Gastroesophageal sphincter (tissue), 3 donors: Measurements from ENCODE around the gene PRLR.

Source experiments
- EP300 ChIP-seq: sonication (generic); formaldehyde crosslinking; IDR thresholded peaks from one replicate; pipeline ENCODE4 v1.6.1; 2017; ENCODE audit warnings: antibody characterized with exemption, mild to moderate bottlenecking
- POLR2A ChIP-seq, 2 donors: fragments of 450-650 bp; IDR thresholded peaks; one replicate each; pipeline ENCODE4 v1.6.1; 2017; ENCODE audit warnings: antibody characterized with exemption in 2 of 2, mild to moderate bottlenecking in 2 of 2, moderate library complexity in 1 of 2
- POLR2AphosphoS5 ChIP-seq: sonication (generic); formaldehyde crosslinking; IDR thresholded peaks from one replicate; pipeline ENCODE4 v1.6.1; 2017; ENCODE audit warnings: antibody characterized with exemption
- TF ChIP-seq, protein P1 (sequence below), 4 experiments: fragments of 200-600 bp in 2 of 4; fragments of 450-650 bp in 2 of 4; sonication (generic) in 1 of 4; IDR thresholded peaks; one replicate each; pipeline ENCODE4 v1.5.1; 2017 to 2019; ENCODE audit warnings: antibody characterized with exemption in 4 of 4, mild to moderate bottlenecking in 2 of 4, moderate library complexity in 2 of 4

DNA sequence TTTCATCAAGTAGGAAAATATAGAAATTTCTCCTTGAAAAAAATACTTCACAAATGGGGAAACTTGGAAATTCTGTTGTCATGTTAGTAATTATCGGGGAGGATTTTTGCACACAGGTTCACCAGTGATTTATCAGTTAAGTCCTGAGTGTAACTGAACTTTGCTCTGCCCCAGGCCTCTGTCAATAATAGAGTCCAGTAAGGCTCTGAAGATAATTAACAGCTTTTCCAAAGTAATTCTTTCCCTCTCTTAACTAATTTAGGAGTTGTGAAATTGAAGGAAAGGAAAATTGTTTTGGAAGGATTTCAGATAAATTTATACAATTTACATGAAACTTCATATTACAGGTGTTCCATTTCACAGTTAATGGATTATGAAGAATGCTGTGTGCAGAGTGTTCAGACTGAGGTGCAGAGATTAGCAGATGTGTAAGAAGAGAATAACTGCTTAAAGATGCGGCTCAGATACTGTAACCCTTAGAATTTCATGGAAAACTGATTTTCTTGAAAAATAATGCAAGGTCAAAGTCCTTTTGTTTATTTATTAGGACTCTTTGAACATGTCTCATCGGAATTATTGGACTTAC lies 179.7 kb downstream of the PRLR start:
- TF ChIP-seq EP300 (no peak), POLR2AphosphoS5 (no peak), POLR2A (IDR thresholded peaks at IDR 0.05) (no peak)
- TF ChIP-seq, protein P1, sequence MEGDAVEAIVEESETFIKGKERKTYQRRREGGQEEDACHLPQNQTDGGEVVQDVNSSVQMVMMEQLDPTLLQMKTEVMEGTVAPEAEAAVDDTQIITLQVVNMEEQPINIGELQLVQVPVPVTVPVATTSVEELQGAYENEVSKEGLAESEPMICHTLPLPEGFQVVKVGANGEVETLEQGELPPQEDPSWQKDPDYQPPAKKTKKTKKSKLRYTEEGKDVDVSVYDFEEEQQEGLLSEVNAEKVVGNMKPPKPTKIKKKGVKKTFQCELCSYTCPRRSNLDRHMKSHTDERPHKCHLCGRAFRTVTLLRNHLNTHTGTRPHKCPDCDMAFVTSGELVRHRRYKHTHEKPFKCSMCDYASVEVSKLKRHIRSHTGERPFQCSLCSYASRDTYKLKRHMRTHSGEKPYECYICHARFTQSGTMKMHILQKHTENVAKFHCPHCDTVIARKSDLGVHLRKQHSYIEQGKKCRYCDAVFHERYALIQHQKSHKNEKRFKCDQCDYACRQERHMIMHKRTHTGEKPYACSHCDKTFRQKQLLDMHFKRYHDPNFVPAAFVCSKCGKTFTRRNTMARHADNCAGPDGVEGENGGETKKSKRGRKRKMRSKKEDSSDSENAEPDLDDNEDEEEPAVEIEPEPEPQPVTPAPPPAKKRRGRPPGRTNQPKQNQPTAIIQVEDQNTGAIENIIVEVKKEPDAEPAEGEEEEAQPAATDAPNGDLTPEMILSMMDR (IDR thresholded peaks at IDR 0.05), result no peak
